Subcutaneous adipose tissue (tissue), 4 donors: ENCODE data around the gene WAS. TPM values are rescaled to one million over a fixed set of nuclear protein-coding genes. Genes with fewer than 3 reads are reported as not detected.

Source experiments
- CTCF ChIP-seq: fragments of 450-650 bp; IDR thresholded peaks from one replicate; pipeline ENCODE4 v1.5.1; 2016; ENCODE audit warnings: low read depth, mild to moderate bottlenecking, control low read depth, antibody characterized with exemption, moderate library complexity
- total RNA-seq, 4 donors: library from RNA; depleted of rRNA; stranded (reverse); fragments of >200 nt; gene quantifications; one replicate each; pipeline ENCODE4 v1.1.0, GENCODE V29; 2016

WAS gene
- total RNA-seq, 4 donors from 2014 or later, result 7.9 to 27.9 (median 13.8) TPM

- no peak for TF ChIP-seq CTCF
Measured at GRCh38 chrX:48681539-48682183, 1.9 kb upstream of the WAS start.

GRCh38 chrX:48684134-48684533 lies 535 bp downstream of the WAS start:
- no peak for TF ChIP-seq CTCF

GRCh38 chrX:48685416-48685815 lies 1.8 kb downstream of the WAS start:
- TF ChIP-seq CTCF, result no peak

GRCh38 chrX:48688531-48689150 lies 5.0 kb downstream of the WAS start:
- TF ChIP-seq CTCF, result no peak

GRCh38 chrX:48689208-48689920 lies 5.8 kb downstream of the WAS start:
- TF ChIP-seq CTCF, result no peak

- no peak for TF ChIP-seq CTCF
Measured at GRCh38 chrX:48694776-48695533, 11.4 kb downstream of the WAS start.

- no peak for TF ChIP-seq CTCF
Measured at GRCh38 chrX:48695534-48695896, 11.9 kb downstream of the WAS start.
